HG03097 (cell line): Measurements from ENCODE around the gene PDCD7.
"Not testable (repeated sequence)": the region's sequence is repeated elsewhere in the genome, so short reads cannot be mapped to it uniquely, and the experiment has no call there.

Experiments
- ATAC-seq: cut with Tn5 transposase; IDR thresholded peaks from one replicate; pipeline ENCODE4 v1.9.1; 2021; ENCODE audit not compliant: unreplicated experiment, low FRiP score

PDCD7 gene, protein sequence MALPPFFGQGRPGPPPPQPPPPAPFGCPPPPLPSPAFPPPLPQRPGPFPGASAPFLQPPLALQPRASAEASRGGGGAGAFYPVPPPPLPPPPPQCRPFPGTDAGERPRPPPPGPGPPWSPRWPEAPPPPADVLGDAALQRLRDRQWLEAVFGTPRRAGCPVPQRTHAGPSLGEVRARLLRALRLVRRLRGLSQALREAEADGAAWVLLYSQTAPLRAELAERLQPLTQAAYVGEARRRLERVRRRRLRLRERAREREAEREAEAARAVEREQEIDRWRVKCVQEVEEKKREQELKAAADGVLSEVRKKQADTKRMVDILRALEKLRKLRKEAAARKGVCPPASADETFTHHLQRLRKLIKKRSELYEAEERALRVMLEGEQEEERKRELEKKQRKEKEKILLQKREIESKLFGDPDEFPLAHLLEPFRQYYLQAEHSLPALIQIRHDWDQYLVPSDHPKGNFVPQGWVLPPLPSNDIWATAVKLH

DNA sequence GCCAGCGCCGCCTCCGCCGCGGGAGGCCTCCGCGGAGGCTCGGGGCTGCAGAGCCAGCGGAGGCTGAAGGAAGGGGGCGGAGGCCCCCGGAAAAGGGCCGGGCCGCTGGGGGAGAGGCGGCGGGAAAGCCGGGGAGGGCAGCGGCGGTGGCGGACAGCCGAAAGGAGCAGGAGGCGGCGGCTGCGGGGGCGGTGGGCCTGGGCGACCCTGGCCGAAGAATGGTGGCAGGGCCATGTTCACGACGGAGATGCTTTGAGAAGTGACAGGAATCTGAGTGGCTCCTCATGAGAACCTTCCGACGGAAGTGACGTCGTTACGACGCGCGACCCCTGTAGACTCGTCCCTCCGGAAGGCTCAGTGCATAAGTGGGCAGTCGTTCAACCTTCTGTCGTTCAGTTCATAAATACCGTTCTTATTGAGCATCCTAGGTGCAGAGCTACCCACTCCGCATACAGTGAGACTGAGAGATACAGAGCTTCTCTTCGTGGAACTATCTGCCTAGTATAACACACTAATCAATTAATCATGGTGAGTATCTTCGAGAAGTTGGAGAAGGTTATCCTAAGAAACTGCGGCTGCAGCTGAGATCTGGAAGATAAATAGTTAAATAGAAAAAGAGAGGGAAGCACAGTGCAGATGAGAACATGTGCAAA is at the start of gene PDCD7:
Gene PDCD7, minus strand, starts transcription at position 261 of the 653 bp plus-strand sequence. Its CDS starts 27 bp downstream, at position 234.
- ATAC-seq, result peak; percentile 76

DNA sequence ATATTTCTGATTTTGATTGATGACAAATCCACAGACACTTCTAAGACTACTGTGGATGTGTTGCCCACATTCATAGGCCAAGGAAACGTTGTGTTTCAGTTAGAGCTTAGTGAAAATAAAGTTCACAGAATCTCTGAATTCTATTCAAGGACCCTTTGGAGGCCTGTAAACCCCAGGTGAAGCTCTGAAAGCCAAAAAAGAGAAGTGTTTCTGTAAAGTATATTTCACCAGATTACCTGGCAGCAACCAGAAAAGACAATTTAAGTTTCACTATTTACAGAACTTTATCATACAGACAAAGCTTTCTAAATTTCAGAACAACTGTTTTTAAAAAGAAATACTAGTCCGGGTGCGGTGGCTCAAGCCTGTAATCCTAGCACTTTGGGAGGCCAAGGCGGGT is 48.9 kb upstream of the PDCD7 start:
- ATAC-seq, result no peak

DNA sequence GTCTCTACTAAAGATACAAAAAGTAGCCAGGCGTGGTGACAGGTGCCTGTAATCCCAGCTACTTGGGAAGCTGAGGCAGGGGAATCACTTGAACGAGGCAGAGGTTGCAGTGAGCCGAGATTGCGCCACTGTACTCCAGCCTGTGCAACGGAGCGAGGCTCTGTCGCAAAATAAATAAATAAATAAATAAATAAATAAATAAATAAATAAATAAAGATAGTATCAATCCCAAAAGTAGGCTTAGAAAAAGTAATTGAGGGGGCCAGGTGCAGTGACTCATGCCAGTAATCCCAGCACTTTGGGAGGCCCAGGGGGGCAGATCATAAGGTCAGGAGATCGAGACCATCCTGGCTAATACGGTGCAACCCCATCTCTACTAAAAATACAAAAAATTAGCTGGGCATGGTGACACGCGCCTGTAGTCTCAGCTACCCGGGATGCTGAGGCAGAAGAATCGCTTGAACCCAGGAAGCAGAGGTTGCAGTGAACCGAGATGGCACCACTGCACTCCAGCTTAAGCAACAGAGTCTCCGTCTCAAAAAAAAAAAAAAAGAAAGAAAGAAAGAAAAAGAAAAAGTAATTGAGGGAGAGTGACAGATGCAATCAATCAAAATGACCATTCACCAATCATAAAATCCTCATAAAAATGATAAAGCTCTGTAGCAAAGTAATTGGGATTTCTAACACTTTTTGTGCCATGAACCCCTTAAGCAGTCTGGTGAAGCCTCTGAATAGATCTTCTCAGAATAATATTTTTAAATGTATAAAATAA is 48.2 kb upstream of the PDCD7 start:
- not testable (repeated sequence) for ATAC-seq

DNA sequence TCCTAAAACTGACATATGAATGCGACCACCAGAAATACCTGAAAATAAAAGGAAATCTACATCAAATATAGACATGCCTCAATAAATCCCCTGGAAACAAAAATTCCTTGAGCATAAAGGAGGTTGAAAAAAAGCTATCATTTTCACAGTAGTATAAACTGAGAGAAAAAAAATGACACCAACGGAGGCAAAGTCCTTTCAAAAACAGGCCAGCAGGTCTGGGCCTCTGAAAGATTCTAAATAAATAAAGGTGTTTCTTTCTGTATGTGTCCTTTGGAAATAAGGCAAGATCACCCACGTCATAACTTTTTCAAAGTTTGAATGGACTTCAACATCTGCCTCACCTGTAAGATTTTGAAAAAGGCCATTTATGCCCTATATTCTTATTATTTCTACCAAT is 46.6 kb upstream of the PDCD7 start:
- ATAC-seq, result no peak

DNA sequence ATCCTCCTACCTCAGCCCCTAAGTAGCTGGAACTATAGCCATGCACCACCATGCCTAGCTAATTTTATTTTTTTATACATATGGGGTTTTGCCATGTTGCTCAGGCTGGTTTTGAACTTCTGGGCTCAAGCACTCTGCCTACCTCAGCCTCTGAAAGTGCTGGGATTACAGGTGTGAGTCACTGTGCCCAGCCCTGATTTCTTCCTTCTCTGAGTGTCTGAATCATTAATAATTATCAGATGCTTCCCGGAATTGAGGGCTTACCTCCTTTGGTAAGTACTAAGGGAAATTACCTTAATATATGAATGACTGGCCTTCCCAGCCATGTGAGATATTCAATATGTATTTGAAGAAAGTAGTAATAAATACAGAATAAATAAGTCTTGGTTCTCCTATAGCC is 44.3 kb upstream of the PDCD7 start:
- ATAC-seq, result no peak

DNA sequence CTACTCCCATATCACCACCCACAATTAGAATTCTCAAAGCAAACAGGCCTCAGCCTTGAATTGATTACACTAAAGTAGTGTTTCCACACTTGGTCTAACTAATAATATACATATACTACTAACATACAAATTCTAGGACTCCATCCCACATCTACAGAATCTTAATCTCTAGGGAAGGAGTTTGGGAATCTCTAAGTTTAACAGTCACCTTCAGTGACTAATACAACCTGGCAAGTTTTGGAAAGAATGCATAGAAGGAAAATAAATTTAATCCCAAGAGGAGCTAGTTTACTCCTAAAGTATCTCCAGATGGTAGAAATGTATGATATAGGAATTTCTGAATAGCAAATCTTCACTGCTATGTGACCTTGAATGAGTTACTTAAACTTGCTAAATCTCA is 42.4 kb upstream of the PDCD7 start:
- ATAC-seq, result no peak

DNA sequence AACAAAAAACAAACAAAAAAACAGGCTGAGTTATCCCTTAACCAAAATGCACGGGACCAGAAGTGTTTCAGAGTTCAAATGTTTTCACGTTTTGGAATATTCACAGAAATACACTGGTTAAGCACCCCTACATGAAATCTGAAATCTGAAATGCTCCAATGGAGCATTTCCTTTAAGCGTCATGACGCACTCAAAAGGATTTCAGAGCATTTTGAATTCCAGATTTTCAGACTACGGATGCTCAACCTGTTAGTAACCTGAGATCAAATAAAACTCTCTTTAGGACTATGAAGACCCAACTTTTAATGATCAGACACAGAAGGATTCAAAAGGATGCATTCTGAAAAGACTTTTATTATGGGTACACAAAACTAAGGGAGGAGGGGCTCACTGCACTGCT is 41.9 kb upstream of the PDCD7 start:
- no peak for ATAC-seq

DNA sequence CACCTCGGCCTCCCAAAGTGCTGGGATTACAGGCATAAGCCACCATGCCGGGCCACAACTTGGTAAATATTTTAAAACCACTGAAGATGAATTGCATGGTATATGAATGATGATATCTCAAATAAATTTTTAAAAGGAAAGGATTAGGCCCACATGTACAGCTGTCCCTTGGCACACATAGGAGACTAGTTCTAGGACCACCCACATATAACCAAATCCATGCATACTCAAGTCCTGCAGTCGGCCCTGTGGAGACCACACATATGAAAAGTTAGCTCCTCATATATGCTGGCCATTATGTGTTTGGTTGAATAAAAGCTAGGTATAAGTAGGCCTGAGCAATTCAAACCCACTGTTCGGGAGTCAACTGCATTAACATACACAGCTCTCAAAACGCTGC is 40.9 kb upstream of the PDCD7 start:
- ATAC-seq, result no peak

DNA sequence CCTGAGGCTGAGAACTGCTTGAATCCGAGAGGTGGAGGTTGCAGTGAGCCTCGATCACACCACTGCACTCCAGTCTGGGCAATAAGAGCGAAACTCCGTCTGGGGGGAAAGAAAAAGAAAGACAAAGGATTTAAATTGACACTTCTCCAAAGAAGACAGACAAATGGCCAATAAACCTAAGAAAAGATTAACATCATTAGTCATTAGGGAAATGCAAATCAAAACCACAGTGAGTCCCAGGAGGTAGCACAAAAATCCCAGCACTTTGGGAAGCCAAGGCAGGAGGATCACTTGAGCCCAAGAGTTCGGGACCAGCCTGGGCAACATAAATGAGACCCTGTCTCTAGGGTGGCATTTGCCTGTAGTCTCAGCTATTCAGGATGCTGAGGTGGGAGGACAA is 38.9 kb upstream of the PDCD7 start:
- ATAC-seq, result no peak

DNA sequence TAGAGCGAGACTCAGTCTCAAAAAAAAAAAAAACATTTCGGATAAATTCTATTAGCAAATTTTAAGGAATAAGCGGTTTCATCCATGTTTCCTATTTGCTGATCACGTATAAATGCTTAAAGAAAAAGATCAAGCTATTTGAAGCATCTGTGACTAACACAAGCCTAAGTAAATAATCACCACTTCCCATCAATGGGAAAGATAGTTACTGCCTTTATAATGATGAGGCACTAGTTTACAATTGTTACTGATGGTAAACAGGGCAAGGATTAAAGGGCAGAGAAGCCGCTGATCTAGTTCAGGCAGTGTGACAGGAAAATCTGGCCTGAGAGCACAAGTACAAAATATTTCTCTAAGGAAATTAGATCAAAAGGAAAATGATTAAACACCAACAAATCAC is 37.8 kb upstream of the PDCD7 start:
- ATAC-seq, result no peak

DNA sequence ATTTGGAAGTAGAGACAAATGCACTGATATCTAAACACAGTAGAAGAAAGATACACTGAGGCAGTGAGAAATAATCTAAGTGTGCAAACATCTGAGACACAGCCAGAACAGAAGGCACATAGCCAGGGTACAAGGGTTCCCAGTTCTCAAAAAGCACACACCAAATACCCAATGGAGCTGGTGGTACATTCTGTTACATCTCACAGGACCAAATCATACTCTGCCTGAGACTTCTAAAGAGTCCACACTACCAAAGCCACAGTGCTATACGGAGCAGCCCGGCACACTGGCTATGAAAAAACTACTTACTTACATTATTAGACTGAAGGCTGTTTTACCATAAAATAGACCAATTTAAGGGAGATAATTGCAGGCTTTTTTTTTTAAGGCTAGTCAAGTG is 32.3 kb upstream of the PDCD7 start:
- no peak for ATAC-seq

DNA sequence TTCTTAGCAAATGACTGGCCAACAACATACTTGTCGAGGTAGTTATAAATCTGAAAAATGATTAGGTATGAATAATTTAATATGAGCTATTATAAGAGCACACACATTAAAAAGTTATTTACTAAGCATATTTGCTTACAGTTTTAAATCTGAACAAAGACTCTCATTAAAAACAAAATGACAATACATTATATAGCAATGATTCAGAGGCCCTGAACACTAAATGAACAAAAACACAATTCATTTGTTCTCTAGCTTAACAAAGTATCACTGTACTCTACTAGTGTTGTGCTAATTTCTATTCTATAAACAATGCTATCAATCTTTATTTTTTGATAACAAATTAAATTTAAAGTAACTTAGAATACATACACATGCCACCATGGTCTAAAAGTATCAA is 30.5 kb upstream of the PDCD7 start:
- ATAC-seq, result no peak

DNA sequence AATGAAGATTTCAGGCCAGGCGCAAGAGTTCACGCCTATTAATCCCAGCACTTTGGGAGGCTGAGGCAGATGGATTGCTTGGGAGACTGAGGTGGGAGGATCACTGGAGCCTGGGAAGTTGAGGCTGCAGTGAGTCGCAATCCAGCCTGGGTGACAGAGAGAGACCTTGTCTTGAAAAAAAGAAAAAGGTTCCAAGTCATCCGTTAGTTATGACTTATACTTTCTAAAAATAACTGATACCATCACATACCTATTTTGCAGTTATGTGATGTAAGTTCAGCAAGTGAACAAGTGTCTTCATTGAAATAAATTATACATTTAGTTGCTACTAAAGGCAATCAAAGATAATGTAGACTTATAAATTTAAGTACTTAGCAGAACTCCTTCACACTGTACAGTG is 29.4 kb upstream of the PDCD7 start:
- ATAC-seq, result no peak

DNA sequence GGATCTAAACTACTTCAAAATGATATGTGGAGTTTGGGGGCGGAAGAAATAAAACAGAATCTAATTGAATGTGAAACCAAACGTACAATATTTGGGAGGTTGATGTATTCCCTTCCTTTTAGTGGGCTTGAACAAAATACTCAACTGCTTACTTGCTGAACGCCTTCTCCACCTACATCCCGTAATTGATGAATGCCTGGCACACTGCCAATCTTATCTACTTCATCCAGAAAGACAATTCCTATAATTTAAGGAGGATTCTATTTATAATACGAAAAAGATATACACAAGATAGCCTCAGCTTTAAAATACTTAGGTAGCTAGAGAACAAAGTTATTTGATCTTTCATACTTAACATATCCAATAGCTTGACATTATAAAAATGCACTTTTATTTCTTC is 23.1 kb upstream of the PDCD7 start:
- ATAC-seq, result no peak

DNA sequence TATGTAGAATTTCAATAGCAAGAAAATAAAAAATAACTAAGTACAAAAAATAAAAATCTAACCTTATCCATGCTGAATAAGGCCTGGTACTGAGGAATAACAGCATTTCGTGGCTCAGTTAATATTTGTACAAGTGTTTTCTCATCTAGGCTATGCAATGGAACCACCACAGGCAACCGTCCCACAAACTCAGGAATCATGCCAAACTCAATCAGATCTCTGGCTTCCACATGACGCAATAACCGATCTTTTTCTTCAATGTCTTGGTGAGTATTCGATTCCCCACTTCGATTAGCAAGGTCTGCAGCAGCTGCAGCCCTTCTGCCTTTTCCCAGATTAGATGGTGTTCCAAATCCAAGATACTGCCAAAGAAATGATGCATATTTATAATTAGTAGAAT is 21.1 kb upstream of the PDCD7 start:
- no peak for ATAC-seq

DNA sequence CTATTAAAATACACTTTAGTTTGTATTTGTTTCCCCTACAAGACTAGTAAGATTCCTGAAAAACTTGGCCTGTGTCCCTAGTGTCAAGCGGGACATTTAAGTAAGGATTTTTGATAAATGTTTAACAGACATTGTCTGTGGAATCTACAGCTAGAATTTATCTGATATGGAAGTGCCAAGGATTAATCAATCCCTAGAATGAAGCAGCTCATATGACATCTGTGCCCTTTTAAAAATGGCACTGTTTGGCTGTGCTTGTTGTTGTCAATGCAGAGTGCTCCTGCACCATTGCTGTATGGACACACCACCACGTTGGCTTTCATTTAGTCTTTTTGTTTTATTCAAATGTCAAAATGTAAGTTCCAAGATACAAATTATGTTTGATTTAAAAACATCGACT is 14.3 kb upstream of the PDCD7 start:
- no peak for ATAC-seq

DNA sequence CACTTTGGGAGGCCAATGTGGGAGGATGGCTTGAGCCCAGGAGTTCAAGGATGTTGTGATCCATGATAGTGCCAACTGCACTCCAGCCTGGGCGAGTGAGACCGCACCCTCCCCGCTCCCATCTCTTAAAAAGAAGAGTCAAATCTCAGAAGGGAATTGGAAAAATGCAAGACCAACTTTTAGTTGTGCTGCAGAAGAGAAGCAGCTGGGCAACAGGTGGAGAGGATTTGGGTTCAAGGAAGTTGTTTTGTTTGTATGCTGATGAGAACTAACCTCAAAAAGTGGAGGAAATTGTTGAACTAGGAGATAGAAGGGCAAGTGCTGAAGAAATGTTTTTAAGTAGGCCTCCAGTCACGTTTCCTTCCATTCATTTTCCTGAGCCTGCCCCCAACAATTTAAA is 12.8 kb upstream of the PDCD7 start:
- ATAC-seq, result no peak

DNA sequence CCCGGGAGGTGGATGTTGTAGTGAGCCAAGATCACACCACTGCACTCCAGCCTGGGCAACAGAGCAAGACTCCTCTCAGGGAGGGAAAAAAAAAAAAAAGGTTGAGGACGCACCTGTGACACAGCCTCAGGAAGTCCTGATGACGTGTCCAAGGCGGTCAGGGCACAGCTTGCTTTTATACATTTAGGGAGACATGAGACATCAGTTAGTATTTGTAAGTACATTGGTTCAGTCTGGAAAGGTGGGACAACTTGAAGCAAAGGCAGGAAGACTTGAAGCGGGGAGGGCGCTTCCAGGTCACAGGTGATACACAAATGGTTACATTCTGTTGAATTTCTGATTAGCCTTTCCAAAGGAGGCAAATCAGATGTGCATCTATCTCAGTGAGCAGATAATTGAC is 5.0 kb upstream of the PDCD7 start:
- not testable (repeated sequence) for ATAC-seq

DNA sequence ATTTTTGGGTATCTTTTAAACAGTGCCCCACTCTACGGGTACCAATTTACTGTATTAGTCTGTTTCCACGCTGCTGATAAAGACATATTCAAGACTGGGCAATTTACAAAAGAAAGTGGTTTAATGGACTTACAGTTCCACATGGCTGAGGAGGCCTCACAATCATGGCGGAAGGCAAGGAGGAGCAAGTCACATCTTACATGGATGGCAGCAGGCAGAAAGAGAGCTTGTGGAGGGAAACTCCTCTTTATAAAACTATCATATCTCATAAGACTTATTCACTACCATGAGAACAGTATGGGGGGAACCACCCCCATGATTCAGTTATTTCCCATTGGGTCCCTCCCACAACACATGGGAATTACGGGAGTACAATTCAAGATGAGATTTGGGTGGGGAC is 4.3 kb upstream of the PDCD7 start:
- ATAC-seq, result not testable (repeated sequence)

DNA sequence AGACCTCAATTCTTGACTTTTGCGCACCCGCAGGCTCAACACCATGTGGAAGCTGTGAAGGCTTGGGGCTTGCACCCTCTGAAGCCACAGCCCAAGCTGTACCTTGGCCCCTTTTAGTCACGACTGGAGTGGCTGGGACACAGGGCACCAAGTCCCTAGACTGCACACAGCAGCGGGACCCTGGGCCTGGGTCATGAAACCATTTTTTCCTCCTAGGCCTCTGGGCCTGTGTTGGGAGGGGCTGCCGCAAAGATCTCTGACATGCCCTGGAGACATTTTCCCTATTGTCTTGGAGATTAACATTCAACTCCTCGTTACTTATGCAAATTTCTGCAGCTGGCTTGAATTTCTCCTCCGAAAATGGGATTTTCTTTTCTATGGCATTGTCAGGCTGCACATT is 3.5 kb upstream of the PDCD7 start:
- ATAC-seq, result not testable (repeated sequence)

DNA sequence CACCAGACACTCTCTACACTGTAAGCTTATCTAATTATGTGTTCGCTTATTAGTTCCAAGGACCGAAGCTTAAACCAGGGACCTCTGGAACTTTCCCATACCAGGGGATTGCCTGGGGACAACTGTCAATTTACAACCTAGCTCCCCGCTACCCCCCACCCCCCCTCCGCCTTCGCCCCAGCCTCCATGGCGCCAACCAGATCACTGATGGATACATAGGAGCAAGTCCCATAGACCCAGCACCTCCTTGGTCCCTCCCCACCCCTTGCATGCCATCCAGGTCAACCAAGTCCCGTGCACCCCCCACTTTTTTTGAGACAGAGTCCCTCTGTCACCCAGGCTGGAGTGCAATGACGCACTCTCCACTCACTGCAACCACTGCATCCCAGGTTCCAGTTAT is 930 bp upstream of the PDCD7 start:
- no peak for ATAC-seq
